GM12878 (cell line): Measurements from ENCODE around the gene HCK. TPM values are rescaled to one million over a fixed set of nuclear protein-coding genes. Genes with fewer than 3 reads are reported as not detected.

Experiments
- ATAC-seq: fragments of 200-7000 bp; cut with Tn5 transposase; 3 replicates; pipeline ENCODE4 v1.9.1; 2020; ENCODE audit warnings: mild to moderate bottlenecking, moderate library complexity
- BruUV-seq: library from RNA; stranded (reverse); fragments of 400-500 nt; replicated peaks from 2 replicates; lab custom pipeline; 2021; lab: Mats Ljungman, UMichigan
- CTCF ChIA-PET: fragments of 300-600 bp; sonication (Branson Sonifier 250); formaldehyde crosslinking; extraction: SDS; loops from one replicate; lab custom pipeline; 2021; ENCODE audit warnings: inconsistent platforms; lab: Yijun Ruan, JAX
- POLR2A ChIA-PET: fragments of 350-600 bp; formaldehyde crosslinking; extraction: SDS; loops from one replicate; lab custom pipeline; 2021; ENCODE audit warnings: inconsistent platforms; lab: Charles Lee
- RAD21 ChIA-PET: fragments of 300-600 bp; sonication (Branson Sonifier 250); formaldehyde crosslinking; loops from one replicate; lab custom pipeline; 2023; ENCODE audit warnings: antibody characterized with exemption; ENCODE audit not compliant: unreplicated experiment; lab: Charles Lee
- SMC1A ChIA-PET: fragments of 300-600 bp; sonication (Branson Sonifier 250); formaldehyde crosslinking; loops from one replicate; lab custom pipeline; 2023; ENCODE audit not compliant: unreplicated experiment, uncharacterized antibody; lab: Charles Lee
- DNase-seq: peaks from one replicate; pipeline ENCODE4 v3.0.0-alpha.2; 2011; ENCODE audit warnings: low read depth, low spot score
- FAIRE-seq: peaks from 3 replicates; lab custom pipeline; 2011; peaks lifted over from hg19 to GRCh38; lab: Jason Lieb, UNC
- H2AFZ ChIP-seq: 2 replicates; pipeline ENCODE4 v1.6.0; 2011; ENCODE audit warnings: low read depth, low read length, control low read depth; ENCODE audit not compliant: control insufficient read depth
- H3K27ac ChIP-seq: 2 replicates; pipeline ENCODE4 v1.5.1; 2011; ENCODE audit warnings: control low read depth; ENCODE audit not compliant: control insufficient read depth, insufficient read depth
- H3K27me3 ChIP-seq, 2 experiments: replicated peaks in 1 of 2; 2 replicates each; pipeline versions ENCODE4 v1.6.0 to v1.6.1; 2011; ENCODE audit warnings: low read length in 1 of 2; ENCODE audit not compliant: control insufficient read depth in 2 of 2, insufficient read depth in 2 of 2
- H3K36me3 ChIP-seq, 2 experiments: 2 replicates each; pipeline ENCODE4 v1.5.1; 2011; ENCODE audit warnings: low read length in 1 of 2; ENCODE audit not compliant: control insufficient read depth in 2 of 2, insufficient read depth in 2 of 2
- H3K4me1 ChIP-seq: 2 replicates; pipeline ENCODE4 v1.6.1; 2011; ENCODE audit warnings: mild to moderate bottlenecking, low read length, moderate library complexity, mixed read lengths; ENCODE audit not compliant: control insufficient read depth, insufficient read depth
- H3K4me2 ChIP-seq: 2 replicates; pipeline ENCODE4 v1.6.0; 2011; ENCODE audit warnings: control low read depth; ENCODE audit not compliant: control insufficient read depth, insufficient read depth
- H3K4me3 ChIP-seq: fragments of 200-600 bp; sonication (generic); 2 replicates; pipeline ENCODE4 v1.5.1; 2016
- H3K79me2 ChIP-seq: 2 replicates; pipeline ENCODE4 v1.6.0; 2011; ENCODE audit warnings: low read length; ENCODE audit not compliant: control insufficient read depth, insufficient read depth
- H3K9ac ChIP-seq: 2 replicates; pipeline ENCODE4 v1.8.0; 2011; ENCODE audit warnings: low read length, control low read depth, mixed read lengths; ENCODE audit not compliant: control insufficient read depth, insufficient read depth
- H3K9me3 ChIP-seq: replicated peaks from 3 replicates; pipeline ENCODE4 v1.5.1; 2011; ENCODE audit warnings: mild to moderate bottlenecking, low read length; ENCODE audit not compliant: control insufficient read depth, insufficient read depth
- H4K20me1 ChIP-seq: 2 replicates; pipeline ENCODE4 v1.6.0; 2011; ENCODE audit not compliant: control insufficient read depth, insufficient read depth
- BMI1 ChIP-seq: fragments of 450-650 bp; IDR thresholded peaks from 2 replicates; pipeline ENCODE4 v1.6.1; 2016; ENCODE audit warnings: mild to moderate bottlenecking, moderate library complexity, borderline replicate concordance
- CBX3 ChIP-seq: fragments of 200-600 bp; sonication (generic); IDR thresholded peaks from 2 replicates; pipeline ENCODE4 v1.6.1; 2016; ENCODE audit warnings: low read depth, borderline replicate concordance
- CHD1 ChIP-seq: IDR thresholded peaks from 2 replicates; pipeline ENCODE4 v1.6.1; 2012; ENCODE audit warnings: low read depth, low read length, improper control_type of control experiment
- CHD4 ChIP-seq: fragments of 200-600 bp; sonication (generic); IDR thresholded peaks from 2 replicates; pipeline ENCODE4 v1.6.1; 2016; ENCODE audit warnings: mild to moderate bottlenecking
- GABPA ChIP-seq: IDR thresholded peaks from 2 replicates; pipeline ENCODE4 v1.6.1; 2014; ENCODE audit warnings: antibody characterized with exemption, low read depth, mild to moderate bottlenecking, inconsistent platforms
- HDAC2 ChIP-seq: fragments of 200-600 bp; sonication (generic); IDR thresholded peaks from 2 replicates; pipeline ENCODE4 v1.6.1; 2017
- MXI1 ChIP-seq: fragments of 150-350 bp; IDR thresholded peaks from 2 replicates; pipeline ENCODE4 v1.6.1; 2011; ENCODE audit warnings: low read depth, mild to moderate bottlenecking, inconsistent platforms, low read length, improper control_type of control experiment
- POU2F2 ChIP-seq: IDR thresholded peaks from 3 replicates; pipeline ENCODE4 v1.6.1; 2011; ENCODE audit warnings: low read depth, mild to moderate bottlenecking, low read length, borderline replicate concordance
- SMAD1 ChIP-seq: fragments of 450-650 bp; IDR thresholded peaks from 2 replicates; pipeline ENCODE4 v1.6.1; 2018; ENCODE audit warnings: mild to moderate bottlenecking, low read depth; ENCODE audit not compliant: partially characterized antibody
- SRF ChIP-seq, 2 experiments: IDR thresholded peaks; 2 replicates each; pipeline ENCODE4 v1.6.1; 2011; ENCODE audit warnings: low read depth in 2 of 2, low read length in 2 of 2, mild to moderate bottlenecking in 1 of 2, moderate library complexity in 1 of 2
- ZNF24 ChIP-seq: fragments of 450-650 bp; IDR thresholded peaks from 2 replicates; pipeline ENCODE4 v1.6.1; 2017; ENCODE audit warnings: antibody characterized with exemption, mild to moderate bottlenecking
- ZNF274 ChIP-seq: IDR thresholded peaks from one replicate; pipeline ENCODE4 v1.8.0; 2011; ENCODE audit not compliant: insufficient read length, insufficient read depth
- WGBS: methylation state at CpG from one replicate; pipeline ENCODE4 v1.1.6; 2016; ENCODE audit warnings: low lambda C conversion rate; ENCODE audit not compliant: insufficient replicate concordance, insufficient coverage; ENCODE audit errors: missing lambda C conversion rate; 5-methylcytosine and 5-hydroxymethylcytosine counted together
- in situ Hi-C: fragments of 300-500 bp; cut with MboI; formaldehyde crosslinking; loops from 9 replicates; pipeline ENCODE4 v1.14.3; 2018; ENCODE audit warnings: mixed read lengths
- intact Hi-C: fragments of 100-400 bp; cut with micrococcal nuclease; formaldehyde crosslinking; loops from one replicate; pipeline ENCODE4 v1.14.2; 2022; ENCODE audit not compliant: unreplicated experiment
- polyA plus RNA-seq, 11 experiments: library from polyadenylated mRNA; depleted of rRNA in 4 of 11; unstranded in 6 of 11; stranded (reverse) in 5 of 11; fragments of >200 nt; fragmentation: Nextera tagmentation in 4 of 11; fragmentation: Illumina TruSeq in 1 of 11; extraction: Ambion mirVana in 4 of 11; extraction: Trizol in 1 of 11; gene quantifications; 1 replicate in 1 of 11; 2 replicates in 10 of 11; pipeline versions ENCODE4 v1.2.1 to v1.2.3, GENCODE V29; 2011 to 2016; ENCODE audit warnings: inconsistent platforms in 2 of 11, missing spikeins in 2 of 11, low read depth in 1 of 11
- total RNA-seq, 4 experiments: library from RNA; depleted of rRNA in 3 of 4; stranded (reverse); fragments of >200 nt in 3 of 4; fragmentation: Illumina TruSeq in 1 of 4; extraction: Trizol in 1 of 4; gene quantifications; 2 replicates each; pipeline versions ENCODE4 v1.2.1 to v1.2.3, GENCODE V29; 2013 to 2021
- TF ChIP-seq, protein P1 (sequence below): IDR thresholded peaks from 2 replicates; pipeline ENCODE4 v1.6.1; 2011; ENCODE audit warnings: low read depth, mild to moderate bottlenecking, low read length, moderate library complexity, borderline replicate concordance; ENCODE audit errors: extremely low read depth
- TF ChIP-seq, protein P2 (sequence below): fragments of 450-650 bp; IDR thresholded peaks from 2 replicates; pipeline ENCODE4 v1.6.1; 2016; ENCODE audit warnings: mild to moderate bottlenecking
- TF ChIP-seq, protein P3 (sequence below): fragments of 450-650 bp; formaldehyde crosslinking; IDR thresholded peaks from 2 replicates; pipeline ENCODE4 v1.5.0; 2022; ENCODE audit warnings: mild to moderate bottlenecking, missing genetic modification characterization

HCK gene
- total and polyA plus RNA-seq, 10 of the 15 experiments (the other 5 are each of a cell fraction or from before 2014, with no cell fraction given): 1.3 to 30.3 (median 18.5) TPM

DNA sequence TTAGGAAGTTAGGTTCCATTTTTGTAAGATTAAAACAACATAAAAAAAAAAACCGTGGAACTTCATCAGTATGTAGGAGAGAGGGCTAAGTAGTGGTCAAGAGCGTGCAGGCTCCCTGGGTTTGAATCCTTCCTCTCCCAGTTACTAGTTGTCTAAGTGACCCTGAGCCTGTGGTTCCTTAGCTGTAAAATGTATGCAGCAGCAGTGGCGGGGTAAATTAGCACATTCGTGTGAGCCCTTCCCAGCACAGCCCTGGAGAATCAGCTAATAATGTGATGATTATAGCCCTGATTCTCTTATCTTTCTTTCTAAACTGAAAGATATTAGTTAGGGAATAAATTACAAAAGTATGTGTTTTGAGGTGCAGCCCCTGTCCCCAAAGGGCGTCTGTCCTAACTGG, 90.0 kb downstream of the HCK start:
- ATAC-seq (no peak), FAIRE-seq (no peak), DNase-seq (no peak)
- H3K4me3 ChIP-seq: no peak overlapping the region
- TF ChIP-seq, protein P1, sequence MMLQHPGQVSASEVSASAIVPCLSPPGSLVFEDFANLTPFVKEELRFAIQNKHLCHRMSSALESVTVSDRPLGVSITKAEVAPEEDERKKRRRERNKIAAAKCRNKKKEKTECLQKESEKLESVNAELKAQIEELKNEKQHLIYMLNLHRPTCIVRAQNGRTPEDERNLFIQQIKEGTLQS: no peak
- TF ChIP-seq MXI1 (no peak), CBX3 (no peak), BMI1 (no peak), GABPA (no peak), HDAC2 (no peak), ZNF24 (no peak), ZNF274 (no peak), SRF (IDR thresholded peaks at IDR 0.05; ENCODE audit: low read depth in 2 of 2, low read length in 2 of 2) (no peak), CHD1 (no peak), SMAD1 (no peak), CHD4 (no peak), POU2F2 (no peak)
- TF ChIP-seq, protein P2, sequence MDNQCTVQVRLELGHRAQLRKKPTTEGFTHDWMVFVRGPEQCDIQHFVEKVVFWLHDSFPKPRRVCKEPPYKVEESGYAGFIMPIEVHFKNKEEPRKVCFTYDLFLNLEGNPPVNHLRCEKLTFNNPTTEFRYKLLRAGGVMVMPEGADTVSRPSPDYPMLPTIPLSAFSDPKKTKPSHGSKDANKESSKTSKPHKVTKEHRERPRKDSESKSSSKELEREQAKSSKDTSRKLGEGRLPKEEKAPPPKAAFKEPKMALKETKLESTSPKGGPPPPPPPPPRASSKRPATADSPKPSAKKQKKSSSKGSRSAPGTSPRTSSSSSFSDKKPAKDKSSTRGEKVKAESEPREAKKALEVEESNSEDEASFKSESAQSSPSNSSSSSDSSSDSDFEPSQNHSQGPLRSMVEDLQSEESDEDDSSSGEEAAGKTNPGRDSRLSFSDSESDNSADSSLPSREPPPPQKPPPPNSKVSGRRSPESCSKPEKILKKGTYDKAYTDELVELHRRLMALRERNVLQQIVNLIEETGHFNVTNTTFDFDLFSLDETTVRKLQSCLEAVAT: no peak
- TF ChIP-seq, protein P3, sequence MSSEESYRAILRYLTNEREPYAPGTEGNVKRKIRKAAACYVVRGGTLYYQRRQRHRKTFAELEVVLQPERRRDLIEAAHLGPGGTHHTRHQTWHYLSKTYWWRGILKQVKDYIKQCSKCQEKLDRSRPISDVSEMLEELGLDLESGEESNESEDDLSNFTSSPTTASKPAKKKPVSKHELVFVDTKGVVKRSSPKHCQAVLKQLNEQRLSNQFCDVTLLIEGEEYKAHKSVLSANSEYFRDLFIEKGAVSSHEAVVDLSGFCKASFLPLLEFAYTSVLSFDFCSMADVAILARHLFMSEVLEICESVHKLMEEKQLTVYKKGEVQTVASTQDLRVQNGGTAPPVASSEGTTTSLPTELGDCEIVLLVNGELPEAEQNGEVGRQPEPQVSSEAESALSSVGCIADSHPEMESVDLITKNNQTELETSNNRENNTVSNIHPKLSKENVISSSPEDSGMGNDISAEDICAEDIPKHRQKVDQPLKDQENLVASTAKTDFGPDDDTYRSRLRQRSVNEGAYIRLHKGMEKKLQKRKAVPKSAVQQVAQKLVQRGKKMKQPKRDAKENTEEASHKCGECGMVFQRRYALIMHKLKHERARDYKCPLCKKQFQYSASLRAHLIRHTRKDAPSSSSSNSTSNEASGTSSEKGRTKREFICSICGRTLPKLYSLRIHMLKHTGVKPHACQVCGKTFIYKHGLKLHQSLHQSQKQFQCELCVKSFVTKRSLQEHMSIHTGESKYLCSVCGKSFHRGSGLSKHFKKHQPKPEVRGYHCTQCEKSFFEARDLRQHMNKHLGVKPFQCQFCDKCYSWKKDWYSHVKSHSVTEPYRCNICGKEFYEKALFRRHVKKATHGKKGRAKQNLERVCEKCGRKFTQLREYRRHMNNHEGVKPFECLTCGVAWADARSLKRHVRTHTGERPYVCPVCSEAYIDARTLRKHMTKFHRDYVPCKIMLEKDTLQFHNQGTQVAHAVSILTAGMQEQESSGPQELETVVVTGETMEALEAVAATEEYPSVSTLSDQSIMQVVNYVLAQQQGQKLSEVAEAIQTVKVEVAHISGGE: no peak
- H3K79me2 ChIP-seq: no peaks in the 10 kb centered on the region
- no TSS peak for BruUV-seq
- H3K36me3 ChIP-seq: peaks cover 30 to 61% of the 10 kb centered on the region in 2 experiments
- H3K27me3 ChIP-seq: no peaks in the 10 kb centered on the region
- H3K9me3 ChIP-seq: no peaks in the 10 kb centered on the region
- in situ Hi-C loops: no loop called here
- POLR2A ChIA-PET: no interaction called here
- RAD21 ChIA-PET: no interaction called here
- no peak overlapping the region for H3K4me2 ChIP-seq
- no peak overlapping the region for H2AFZ ChIP-seq
- over 99% methylated on average over 5 of the region's 5 CpGs for WGBS
- SMC1A ChIA-PET: no interaction called here
- no peak overlapping the region for H3K27ac ChIP-seq
- no peaks in the 10 kb centered on the region for H3K4me1 ChIP-seq
- H3K9ac ChIP-seq: no peak overlapping the region
- CTCF ChIA-PET: no interaction called here
- intact Hi-C loops: no loop called here
- no peaks in the 10 kb centered on the region for H4K20me1 ChIP-seq
